Astrocyte (in vitro differentiated cells and primary cell): ENCODE results near the gene ITPRIP. TPM values are rescaled to one million over a fixed set of nuclear protein-coding genes. Genes with fewer than 3 reads are reported as not detected.

Experiments used
- DNase-seq: peaks from one replicate; pipeline ENCODE4 v3.0.0-alpha.2; 2010; ENCODE audit warnings: low read depth
- FAIRE-seq: peaks from 2 replicates; lab custom pipeline; 2011; peaks lifted over from hg19 to GRCh38; lab: Jason Lieb, UNC
- H2AFZ ChIP-seq: 2 replicates; pipeline ENCODE4 v1.6.0; 2012; ENCODE audit warnings: low read depth, low read length, inconsistent platforms
- H3K27ac ChIP-seq: 2 replicates; pipeline ENCODE4 v1.5.1; 2011; ENCODE audit warnings: low read depth, low read length, inconsistent platforms
- H3K27me3 ChIP-seq: 2 replicates; pipeline ENCODE4 v1.6.0; 2011; ENCODE audit warnings: low read length, inconsistent platforms; ENCODE audit not compliant: insufficient read depth
- H3K36me3 ChIP-seq: 2 replicates; pipeline ENCODE4 v1.5.1; 2011; ENCODE audit warnings: low read length, inconsistent platforms; ENCODE audit not compliant: insufficient read depth
- H3K4me1 ChIP-seq: 2 replicates; pipeline ENCODE4 v1.5.1; 2011; ENCODE audit warnings: low read length, inconsistent platforms; ENCODE audit not compliant: insufficient read depth
- H3K4me2 ChIP-seq: 2 replicates; pipeline ENCODE4 v1.6.0; 2012; ENCODE audit warnings: low read length, inconsistent platforms
- H3K4me3 ChIP-seq: 2 replicates; pipeline ENCODE4 v1.5.1; 2011; ENCODE audit warnings: low read depth, mild to moderate bottlenecking, low read length, inconsistent platforms; ENCODE audit not compliant: insufficient read depth
- H3K79me2 ChIP-seq: 2 replicates; pipeline ENCODE4 v1.6.0; 2012; ENCODE audit warnings: mild to moderate bottlenecking, low read length, inconsistent platforms; ENCODE audit not compliant: insufficient read depth
- H3K9ac ChIP-seq: 2 replicates; pipeline ENCODE4 v1.6.0; 2012; ENCODE audit warnings: mild to moderate bottlenecking, low read length, inconsistent platforms
- H3K9me3 ChIP-seq: 2 replicates; pipeline ENCODE4 v1.5.1; 2012; ENCODE audit warnings: low read depth, mild to moderate bottlenecking, low read length, inconsistent platforms; ENCODE audit not compliant: insufficient read depth
- H4K20me1 ChIP-seq: 2 replicates; pipeline ENCODE4 v1.6.0; 2012; ENCODE audit warnings: low read length, inconsistent platforms; ENCODE audit not compliant: insufficient read depth
- H3K27ac Mint-ChIP-seq: one replicate; pipeline ENCODE4 v1.8.0; 2021; ENCODE audit warnings: mild to moderate bottlenecking, mixed read lengths; ENCODE audit not compliant: unreplicated experiment
- H3K27me3 Mint-ChIP-seq: one replicate; pipeline ENCODE4 v1.8.0; 2021; ENCODE audit warnings: low read depth, mixed read lengths; ENCODE audit not compliant: unreplicated experiment
- H3K36me3 Mint-ChIP-seq: one replicate; pipeline ENCODE4 v1.8.0; 2021; ENCODE audit warnings: low read depth, mixed read lengths; ENCODE audit not compliant: unreplicated experiment
- H3K4me1 Mint-ChIP-seq: one replicate; pipeline ENCODE4 v1.8.0; 2021; ENCODE audit warnings: low read depth, mixed read lengths; ENCODE audit not compliant: unreplicated experiment
- H3K4me3 Mint-ChIP-seq: one replicate; pipeline ENCODE4 v1.8.0; 2021; ENCODE audit warnings: mild to moderate bottlenecking, moderate library complexity, mixed read lengths; ENCODE audit not compliant: unreplicated experiment
- H3K9me3 Mint-ChIP-seq: one replicate; pipeline ENCODE4 v1.8.0; 2021; ENCODE audit warnings: mild to moderate bottlenecking, mixed read lengths; ENCODE audit not compliant: unreplicated experiment
- EZH2 ChIP-seq: IDR thresholded peaks from 2 replicates; pipeline ENCODE4 v1.6.1; 2012; ENCODE audit warnings: mild to moderate bottlenecking, low read length, inconsistent platforms; ENCODE audit not compliant: insufficient read depth
- total RNA-seq: library from RNA; stranded (reverse); gene quantifications from 2 replicates; pipeline ENCODE4 v1.2.1, GENCODE V29; 2021
- TF ChIP-seq, protein P1 (sequence below): IDR thresholded peaks from 2 replicates; pipeline ENCODE4 v1.5.1; 2011; ENCODE audit warnings: low read depth, mild to moderate bottlenecking, inconsistent platforms, low read length, moderate library complexity; ENCODE audit not compliant: insufficient read depth

Gene ITPRIP
- total RNA-seq, 1 donor from 2014 or later: 21.9 TPM

DNA sequence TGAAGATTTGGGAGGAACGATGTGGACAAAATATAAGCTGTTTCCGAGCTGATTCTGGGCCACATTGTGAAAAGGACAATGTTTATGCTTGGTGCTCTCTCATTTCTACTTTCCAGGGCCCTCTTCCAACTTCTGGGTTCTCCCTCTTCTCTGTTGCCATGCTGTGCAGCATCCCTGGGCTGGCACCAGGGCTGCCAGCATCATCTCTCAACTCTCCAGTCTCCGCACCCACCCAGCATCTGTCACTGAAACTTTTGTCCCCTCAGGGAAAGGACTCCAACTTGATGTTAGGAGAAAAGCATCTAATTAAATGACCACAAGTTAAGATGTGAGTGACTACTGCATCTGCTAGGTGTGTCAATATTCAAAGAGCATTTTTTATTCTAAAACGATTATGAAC lies 42.1 kb upstream of the ITPRIP start:
- Histone ChIP-seq H3K4me2 (no peak overlapping the region), H2AFZ (no peak overlapping the region), H3K4me3 (no peak overlapping the region), H3K79me2 (no peaks in the 10 kb centered on the region), H3K27me3 (no peaks in the 10 kb centered on the region), H3K9ac (no peak overlapping the region), H3K4me1 (no peaks in the 10 kb centered on the region), H4K20me1 (no peaks in the 10 kb centered on the region), H3K27ac (no peak overlapping the region), H3K9me3 (no peaks in the 10 kb centered on the region), H3K36me3 (no peaks in the 10 kb centered on the region)
- Mint-ChIP-seq H3K4me3 (no peak overlapping the region), H3K27me3 (peaks cover 9% of the 10 kb centered on the region), H3K27ac (no peak overlapping the region), H3K4me1 (no peaks in the 10 kb centered on the region), H3K9me3 (no peaks in the 10 kb centered on the region), H3K36me3 (no peaks in the 10 kb centered on the region)
- no peak for FAIRE-seq
- DNase-seq: no peak
- TF ChIP-seq, protein P1, sequence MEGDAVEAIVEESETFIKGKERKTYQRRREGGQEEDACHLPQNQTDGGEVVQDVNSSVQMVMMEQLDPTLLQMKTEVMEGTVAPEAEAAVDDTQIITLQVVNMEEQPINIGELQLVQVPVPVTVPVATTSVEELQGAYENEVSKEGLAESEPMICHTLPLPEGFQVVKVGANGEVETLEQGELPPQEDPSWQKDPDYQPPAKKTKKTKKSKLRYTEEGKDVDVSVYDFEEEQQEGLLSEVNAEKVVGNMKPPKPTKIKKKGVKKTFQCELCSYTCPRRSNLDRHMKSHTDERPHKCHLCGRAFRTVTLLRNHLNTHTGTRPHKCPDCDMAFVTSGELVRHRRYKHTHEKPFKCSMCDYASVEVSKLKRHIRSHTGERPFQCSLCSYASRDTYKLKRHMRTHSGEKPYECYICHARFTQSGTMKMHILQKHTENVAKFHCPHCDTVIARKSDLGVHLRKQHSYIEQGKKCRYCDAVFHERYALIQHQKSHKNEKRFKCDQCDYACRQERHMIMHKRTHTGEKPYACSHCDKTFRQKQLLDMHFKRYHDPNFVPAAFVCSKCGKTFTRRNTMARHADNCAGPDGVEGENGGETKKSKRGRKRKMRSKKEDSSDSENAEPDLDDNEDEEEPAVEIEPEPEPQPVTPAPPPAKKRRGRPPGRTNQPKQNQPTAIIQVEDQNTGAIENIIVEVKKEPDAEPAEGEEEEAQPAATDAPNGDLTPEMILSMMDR: no peak
- no peak for TF ChIP-seq EZH2

DNA sequence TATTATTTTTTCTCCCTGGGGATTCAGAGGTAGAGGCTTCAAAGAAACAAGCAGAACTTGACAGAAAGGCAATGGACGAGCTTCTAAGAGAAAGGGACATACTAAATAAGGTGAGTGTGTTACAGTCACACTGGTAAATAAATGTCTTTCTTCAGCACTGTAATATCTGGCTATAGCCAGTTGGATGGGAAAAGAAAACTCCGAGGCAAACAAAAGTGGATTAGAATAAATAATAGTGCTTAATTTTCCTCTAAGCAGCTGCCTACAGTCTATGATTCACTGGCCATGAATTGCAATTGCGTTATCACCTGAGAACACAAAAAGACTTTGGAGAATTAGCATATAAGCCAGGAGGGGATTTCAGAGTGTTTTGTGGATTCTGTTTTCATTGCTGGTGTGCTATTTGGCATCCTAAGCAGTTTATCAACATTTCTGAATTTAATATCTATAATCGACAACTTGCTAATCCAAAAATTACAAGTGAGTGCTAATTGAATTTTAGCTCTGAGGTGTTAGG lies 38.6 kb upstream of the ITPRIP start:
- DNase-seq (no peak), FAIRE-seq (no peak)
- H3K4me3 Mint-ChIP-seq: no peak overlapping the region
- no peaks in the 10 kb centered on the region for H3K9me3 ChIP-seq
- no peaks in the 10 kb centered on the region for H4K20me1 ChIP-seq
- no peak overlapping the region for H3K4me2 ChIP-seq
- peaks cover 4% of the 10 kb centered on the region for H3K27me3 Mint-ChIP-seq
- H3K4me1 ChIP-seq: no peaks in the 10 kb centered on the region
- H3K27ac Mint-ChIP-seq: no peak overlapping the region
- no peaks in the 10 kb centered on the region for H3K79me2 ChIP-seq
- H2AFZ ChIP-seq: no peak overlapping the region
- no peaks in the 10 kb centered on the region for H3K36me3 Mint-ChIP-seq
- H3K4me1 Mint-ChIP-seq: no peaks in the 10 kb centered on the region
- no peak overlapping the region for H3K4me3 ChIP-seq
- no peaks in the 10 kb centered on the region for H3K27me3 ChIP-seq
- H3K36me3 ChIP-seq: no peaks in the 10 kb centered on the region
- H3K27ac ChIP-seq: no peak overlapping the region
- no peaks in the 10 kb centered on the region for H3K9me3 Mint-ChIP-seq
- H3K9ac ChIP-seq: no peak overlapping the region
- TF ChIP-seq, protein P1: no peak
- TF ChIP-seq EZH2: no peak

- FAIRE-seq (no peak), DNase-seq (no peak)
- H3K9ac ChIP-seq: no peak overlapping the region
- Mint-ChIP-seq H3K27ac (no peak overlapping the region), H3K4me3 (no peak overlapping the region), H3K27me3 (no peaks in the 10 kb centered on the region), H3K36me3 (no peaks in the 10 kb centered on the region), H3K4me1 (no peaks in the 10 kb centered on the region), H3K9me3 (peaks cover 7% of the 10 kb centered on the region)
- H3K27ac ChIP-seq: no peak overlapping the region
- H3K4me2 ChIP-seq: no peak overlapping the region
- no peaks in the 10 kb centered on the region for H3K4me1 ChIP-seq
- no peaks in the 10 kb centered on the region for H3K36me3 ChIP-seq
- no peaks in the 10 kb centered on the region for H3K79me2 ChIP-seq
- no peaks in the 10 kb centered on the region for H4K20me1 ChIP-seq
- H3K9me3 ChIP-seq: peaks cover 5% of the 10 kb centered on the region
- H3K27me3 ChIP-seq: no peaks in the 10 kb centered on the region
- no peak overlapping the region for H2AFZ ChIP-seq
- TF ChIP-seq, protein P1: no peak
- no peak for TF ChIP-seq EZH2
- H3K4me3 ChIP-seq: no peak overlapping the region
Observed at GRCh38 chr10:104374591-104374990, 36.3 kb upstream of the ITPRIP start.
